Right renal cortex interstitium (tissue), 3 donors: ENCODE measurements around the gene SREBF1. TPM values are rescaled to one million over a fixed set of nuclear protein-coding genes. Genes with fewer than 3 reads are reported as not detected.

Experiments
- DNase-seq, 3 donors: peaks; one replicate each; pipeline ENCODE4 v3.0.0-alpha.2; 2013; ENCODE audit warnings: low read depth in 3 of 3, low spot score in 2 of 3
- polyA plus RNA-seq, 3 donors: library from polyadenylated mRNA; unstranded; fragments of 120-200 nt; gene quantifications; one replicate each; pipeline ENCODE4 v1.2.1, GENCODE V29; 2013; ENCODE audit not compliant: insufficient read length in 3 of 3

SREBF1 gene
- polyA plus RNA-seq, 3 donors: 37.3 to 46.6 (median 45.5) TPM

DNA sequence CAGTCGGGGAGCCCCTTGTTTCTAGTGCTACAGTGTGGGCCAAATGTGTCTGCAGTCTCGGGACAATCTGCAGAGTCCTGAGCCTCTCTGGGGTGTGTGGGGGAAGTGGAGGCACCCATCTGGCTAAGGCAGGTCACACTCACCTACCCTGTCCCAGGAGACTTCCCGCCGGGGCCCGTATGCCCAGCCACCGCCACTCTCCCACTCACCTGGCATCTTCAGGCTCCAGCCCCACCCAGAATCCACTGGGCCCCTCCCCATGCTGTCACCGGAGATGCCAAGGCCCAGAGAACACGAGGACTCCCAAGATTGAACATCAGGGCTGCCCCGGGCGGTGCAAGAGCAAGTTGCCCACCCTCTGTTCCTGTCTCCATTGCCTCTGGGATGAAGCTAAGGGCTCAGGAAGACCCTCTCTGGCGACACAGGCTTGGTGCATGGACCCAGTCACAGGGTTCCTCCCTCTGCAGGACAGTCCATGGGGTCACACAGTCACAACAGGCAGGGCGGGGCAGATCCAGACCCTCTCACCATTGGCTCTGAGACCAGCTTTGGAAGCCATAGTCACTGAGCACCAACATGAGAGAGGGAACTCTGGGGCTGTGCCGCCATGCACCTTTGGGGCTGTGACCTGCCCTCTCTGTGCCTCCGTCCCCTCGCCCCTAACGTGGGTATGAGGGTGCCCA lies 38.1 kb downstream of the SREBF1 start:
- DNase-seq: no peak

DNA sequence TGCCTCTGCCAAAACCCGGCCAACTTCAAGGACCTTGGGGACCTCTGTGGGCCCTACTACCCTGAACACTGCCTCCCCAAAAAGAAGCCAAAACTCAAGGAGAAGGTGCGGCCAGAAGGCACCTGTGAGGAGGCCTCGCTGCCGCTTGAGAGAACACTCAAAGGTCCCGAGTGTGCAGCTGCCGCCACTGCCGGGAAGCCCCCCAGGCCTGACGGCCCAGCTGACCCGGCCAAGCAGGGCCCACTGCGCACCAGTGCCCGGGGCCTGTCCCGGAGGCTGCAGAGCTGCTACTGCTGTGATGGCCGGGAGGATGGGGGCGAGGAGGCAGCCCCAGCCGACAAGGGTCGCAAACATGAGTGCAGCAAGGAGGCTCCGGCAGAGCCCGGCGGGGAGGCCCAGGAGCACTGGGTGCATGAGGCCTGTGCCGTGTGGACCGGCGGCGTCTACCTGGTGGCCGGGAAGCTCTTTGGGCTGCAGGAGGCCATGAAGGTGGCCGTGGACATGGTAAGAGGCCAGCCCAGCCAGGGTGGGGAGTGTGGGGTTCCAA lies 38.7 kb downstream of the SREBF1 start:
- no peak for DNase-seq

DNA sequence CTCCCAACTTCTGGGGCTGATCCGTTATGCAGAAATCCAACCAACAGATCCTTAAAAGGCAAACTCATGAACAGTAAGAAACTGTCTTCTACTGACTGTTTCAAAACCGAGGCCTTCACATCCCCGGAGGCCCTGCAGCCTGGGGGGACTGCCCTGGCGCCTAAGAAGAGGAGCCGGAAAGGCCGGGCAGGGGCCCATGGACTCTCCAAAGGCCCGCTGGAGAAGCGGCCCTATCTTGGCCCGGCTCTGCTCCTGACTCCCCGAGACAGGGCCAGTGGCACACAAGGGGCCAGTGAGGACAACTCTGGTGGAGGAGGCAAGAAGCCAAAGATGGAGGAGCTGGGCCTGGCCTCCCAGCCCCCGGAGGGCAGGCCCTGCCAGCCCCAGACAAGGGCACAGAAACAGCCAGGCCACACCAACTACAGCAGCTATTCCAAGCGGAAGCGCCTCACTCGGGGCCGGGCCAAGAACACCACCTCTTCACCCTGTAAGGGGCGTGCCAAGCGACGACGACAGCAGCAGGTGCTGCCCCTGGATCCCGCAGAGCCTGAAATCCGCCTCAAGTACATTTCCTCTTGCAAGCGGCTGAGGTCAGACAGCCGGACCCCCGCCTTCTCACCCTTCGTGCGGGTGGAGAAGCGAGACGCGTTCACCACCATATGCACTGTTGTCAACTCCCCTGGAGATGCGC lies 39.5 kb downstream of the SREBF1 start:
- DNase-seq: no peak

DNA sequence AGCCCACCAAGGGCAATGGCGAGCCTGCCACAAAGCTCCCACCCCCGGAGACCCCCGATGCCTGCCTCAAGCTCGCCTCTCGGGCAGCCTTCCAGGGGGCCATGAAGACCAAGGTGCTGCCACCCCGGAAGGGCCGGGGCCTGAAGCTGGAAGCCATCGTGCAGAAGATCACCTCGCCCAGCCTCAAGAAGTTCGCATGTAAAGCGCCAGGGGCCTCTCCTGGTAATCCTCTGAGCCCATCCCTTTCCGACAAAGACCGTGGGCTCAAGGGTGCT lies 40.1 kb downstream of the SREBF1 start:
- no peak for DNase-seq

DNA sequence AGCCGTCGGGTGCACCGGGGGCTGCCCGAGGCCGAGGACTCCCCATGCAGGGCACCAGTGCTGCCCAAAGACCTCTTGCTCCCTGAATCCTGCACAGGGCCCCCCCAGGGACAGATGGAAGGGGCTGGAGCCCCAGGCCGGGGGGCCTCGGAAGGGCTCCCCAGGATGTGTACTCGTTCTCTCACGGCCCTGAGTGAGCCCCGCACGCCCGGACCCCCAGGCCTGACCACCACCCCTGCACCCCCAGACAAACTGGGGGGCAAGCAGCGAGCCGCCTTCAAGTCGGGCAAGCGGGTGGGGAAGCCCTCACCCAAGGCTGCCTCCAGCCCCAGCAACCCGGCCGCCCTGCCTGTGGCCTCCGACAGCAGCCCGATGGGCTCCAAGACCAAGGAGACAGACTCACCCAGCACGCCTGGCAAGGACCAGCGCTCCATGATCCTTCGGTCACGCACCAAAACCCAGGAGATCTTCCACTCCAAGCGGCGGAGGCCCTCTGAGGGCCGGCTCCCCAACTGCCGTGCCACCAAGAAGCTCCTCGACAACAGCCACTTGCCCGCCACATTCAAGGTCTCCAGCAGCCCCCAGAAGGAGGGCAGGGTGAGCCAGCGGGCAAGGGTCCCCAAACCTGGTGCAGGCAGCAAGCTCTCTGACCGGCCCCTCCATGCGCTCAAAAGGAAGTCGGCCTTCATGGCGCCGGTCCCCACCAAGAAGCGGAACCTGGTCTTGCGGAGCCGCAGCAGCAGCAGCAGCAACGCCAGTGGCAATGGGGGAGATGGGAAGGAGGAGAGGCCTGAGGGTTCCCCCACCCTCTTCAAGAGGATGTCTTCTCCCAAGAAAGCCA lies 40.6 kb downstream of the SREBF1 start:
- DNase-seq: no peak

DNA sequence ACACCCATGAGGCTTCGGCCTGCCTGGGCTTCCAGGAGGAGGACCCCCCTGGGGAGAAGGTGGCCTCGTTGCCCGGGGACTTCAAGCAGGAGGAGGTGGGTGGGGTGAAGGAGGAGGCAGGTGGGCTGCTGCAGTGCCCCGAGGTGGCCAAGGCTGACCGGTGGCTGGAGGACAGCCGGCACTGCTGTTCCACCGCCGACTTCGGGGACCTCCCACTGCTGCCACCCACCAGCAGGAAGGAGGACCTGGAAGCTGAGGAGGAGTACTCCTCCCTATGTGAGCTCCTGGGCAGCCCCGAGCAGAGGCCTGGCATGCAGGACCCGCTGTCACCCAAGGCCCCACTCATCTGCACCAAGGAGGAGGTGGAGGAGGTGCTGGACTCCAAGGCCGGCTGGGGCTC lies 41.5 kb downstream of the SREBF1 start:
- no peak for DNase-seq

DNA sequence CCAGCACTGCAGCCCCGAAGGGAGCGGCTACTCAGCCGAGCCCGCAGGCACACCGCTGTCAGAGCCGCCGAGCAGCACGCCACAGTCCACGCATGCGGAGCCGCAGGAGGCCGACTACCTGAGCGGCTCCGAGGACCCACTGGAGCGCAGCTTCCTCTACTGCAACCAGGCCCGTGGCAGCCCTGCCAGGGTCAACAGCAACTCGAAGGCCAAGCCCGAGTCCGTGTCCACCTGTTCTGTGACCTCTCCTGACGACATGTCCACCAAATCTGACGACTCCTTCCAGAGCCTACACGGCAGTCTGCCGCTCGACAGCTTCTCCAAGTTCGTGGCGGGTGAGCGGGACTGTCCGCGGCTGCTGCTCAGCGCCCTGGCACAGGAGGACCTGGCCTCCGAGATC lies 42.4 kb downstream of the SREBF1 start:
- DNase-seq: no peak

DNA sequence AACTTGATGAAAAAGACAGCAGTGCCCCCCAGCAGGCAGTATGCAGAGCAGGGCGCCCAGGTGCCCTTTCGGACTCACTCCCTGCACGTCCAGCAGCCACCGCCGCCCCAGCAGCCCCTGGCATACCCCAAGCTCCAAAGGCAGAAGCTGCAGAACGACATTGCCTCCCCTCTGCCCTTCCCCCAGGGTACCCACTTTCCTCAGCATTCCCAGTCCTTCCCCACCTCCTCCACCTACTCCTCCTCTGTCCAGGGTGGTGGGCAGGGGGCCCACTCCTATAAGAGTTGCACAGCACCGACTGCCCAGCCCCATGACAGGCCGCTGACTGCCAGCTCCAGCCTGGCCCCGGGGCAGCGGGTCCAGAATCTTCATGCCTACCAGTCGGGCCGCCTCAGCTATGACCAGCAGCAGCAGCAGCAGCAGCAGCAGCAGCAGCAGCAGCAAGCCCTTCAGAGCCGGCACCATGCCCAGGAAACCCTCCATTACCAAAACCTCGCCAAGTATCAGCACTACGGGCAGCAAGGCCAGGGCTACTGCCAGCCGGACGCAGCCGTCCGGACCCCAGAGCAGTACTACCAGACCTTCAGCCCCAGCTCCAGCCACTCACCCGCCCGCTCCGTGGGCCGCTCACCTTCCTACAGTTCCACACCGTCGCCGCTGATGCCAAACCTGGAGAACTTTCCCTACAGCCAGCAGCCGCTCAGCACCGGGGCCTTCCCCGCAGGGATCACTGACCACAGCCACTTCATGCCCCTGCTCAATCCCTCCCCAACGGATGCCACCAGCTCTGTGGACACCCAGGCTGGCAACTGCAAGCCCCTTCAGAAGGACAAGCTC lies 43.2 kb downstream of the SREBF1 start:
- no peak for DNase-seq

DNA sequence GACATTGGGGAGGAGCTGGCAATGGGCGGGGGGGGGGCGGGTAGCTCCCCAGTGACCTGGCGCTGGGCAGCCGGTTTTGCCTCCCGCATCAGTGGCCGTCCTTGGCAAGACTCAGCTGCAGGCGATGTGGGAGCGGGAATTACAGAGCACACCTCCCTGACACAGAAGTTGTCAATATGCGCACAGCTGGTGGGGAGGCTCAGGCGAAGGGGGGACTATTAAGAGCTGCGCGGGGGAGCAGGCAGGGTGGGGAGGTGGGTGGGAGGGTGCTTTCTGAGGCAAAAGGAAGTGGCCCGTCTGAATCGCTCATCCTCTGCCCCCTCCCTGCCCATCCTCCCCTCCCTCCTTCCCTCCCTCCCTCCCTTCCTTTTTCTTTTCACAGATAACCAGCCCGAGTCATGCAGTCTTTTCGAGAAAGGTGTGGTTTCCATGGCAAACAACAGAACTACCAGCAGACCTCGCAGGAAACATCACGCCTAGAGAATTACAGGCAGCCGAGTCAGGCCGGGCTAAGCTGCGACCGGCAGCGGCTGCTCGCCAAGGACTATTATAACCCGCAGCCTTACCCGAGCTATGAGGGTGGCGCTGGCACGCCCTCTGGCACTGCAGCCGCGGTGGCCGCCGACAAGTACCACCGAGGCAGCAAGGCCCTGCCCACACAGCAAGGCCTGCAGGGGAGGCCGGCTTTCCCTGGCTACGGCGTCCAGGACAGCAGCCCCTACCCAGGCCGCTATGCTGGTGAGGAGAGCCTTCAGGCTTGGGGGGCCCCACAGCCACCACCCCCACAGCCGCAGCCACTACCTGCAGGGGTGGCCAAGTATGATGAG lies 44.0 kb downstream of the SREBF1 start:
- DNase-seq: no peak

DNA sequence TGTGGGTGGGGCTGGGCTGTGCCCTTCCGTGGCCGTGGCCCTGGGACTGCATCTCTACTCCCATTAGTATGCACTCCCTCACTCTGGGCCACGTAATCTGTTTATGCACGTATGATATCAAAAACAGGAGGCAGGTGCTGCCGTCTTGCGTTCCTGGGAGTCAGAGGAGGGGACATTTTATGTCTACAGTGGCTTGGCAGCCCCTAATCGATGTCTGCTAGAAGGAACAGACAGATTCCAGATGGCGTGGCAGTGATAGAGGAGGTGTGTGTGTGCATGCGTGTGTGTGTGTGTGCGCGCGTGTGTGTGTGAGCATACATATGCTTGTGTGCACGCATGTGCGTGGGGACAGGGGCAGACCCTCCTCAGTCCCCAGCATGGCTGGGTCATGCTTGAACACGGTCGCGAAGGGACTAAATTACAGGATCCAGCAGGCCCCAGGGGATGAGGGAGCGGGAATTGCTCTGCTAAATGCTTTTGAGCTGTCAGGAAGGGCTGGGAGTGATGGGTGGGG lies 44.7 kb downstream of the SREBF1 start:
- no peak for DNase-seq

DNA sequence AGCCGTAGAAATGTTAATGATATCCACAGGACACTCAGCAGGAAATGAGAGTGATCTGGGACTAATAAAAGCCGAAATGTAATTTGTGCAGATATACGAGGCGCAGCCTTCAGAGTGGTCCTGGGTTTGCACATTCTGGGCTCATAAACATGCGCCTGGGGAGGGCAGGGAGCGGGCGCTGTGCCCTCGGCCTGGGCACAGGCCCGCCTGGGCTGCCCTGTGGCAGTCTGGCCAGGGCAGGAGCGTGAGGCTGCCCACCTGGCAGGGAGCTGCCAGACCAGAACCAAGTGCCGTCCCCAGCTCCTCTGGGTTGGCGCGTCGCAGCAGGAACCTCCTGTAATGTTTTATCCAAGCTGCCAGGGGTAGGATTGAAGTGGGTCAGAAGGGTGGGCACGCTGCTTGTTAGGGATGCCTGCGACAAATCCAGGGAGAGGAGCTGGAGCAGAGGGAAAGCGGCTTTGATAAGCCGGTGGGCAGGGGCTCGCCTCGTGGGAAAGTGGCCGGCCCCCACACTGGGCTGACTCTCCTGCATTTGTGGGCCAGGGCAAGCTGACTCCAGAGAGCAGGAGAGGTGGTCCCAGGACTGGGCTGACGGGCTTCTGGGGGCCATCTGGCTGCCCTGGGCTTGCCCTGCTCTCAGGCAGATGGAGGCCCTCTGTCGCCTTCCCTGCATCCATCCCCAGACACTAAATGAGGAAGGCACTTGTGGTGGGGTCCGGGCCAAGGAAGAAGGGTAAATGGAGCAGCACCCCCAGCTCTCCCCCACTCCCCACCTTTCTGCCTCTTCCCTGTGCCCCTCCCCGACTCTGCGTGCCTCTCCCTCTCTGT lies 45.9 kb downstream of the SREBF1 start:
- no peak for DNase-seq

DNA sequence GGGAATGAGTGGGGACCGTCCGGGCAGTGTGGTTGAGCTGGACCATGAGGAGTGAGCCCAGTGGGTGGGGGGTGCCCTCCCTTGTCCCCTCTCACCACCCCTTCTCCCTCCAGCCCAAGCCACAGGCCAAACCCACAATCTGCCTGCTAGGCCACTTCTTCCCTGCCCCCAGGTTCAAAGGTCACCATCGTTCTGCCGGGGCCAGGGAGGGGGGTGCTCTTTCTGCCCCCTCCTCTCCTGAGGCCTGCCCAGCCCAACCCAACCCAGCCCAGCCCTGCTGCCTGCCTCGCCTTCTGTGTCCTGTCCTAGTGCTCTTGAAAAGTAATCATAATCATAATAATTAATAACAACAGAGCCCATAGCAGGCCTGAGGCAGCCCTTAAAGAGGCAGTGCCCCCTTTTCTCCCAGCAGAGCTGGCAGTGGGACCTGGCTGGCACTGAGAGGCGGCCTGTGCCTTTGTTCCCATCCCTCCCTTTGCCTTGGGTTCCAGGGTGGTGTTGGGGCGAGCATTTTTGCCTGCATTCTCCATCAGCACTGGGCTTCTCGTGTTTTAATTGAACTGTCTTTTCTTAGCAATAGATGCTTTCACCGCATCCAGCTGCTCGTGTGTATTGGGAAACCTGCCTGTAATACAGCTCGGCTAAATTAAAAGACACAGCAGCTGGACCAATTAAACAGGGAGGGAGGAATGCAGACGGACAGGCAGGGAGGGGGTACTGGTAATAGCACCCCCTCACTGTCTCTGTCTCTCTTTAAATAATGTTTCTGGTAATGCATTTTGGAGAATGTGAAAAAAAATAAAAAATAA lies 46.8 kb downstream of the SREBF1 start:
- DNase-seq: no peak

DNA sequence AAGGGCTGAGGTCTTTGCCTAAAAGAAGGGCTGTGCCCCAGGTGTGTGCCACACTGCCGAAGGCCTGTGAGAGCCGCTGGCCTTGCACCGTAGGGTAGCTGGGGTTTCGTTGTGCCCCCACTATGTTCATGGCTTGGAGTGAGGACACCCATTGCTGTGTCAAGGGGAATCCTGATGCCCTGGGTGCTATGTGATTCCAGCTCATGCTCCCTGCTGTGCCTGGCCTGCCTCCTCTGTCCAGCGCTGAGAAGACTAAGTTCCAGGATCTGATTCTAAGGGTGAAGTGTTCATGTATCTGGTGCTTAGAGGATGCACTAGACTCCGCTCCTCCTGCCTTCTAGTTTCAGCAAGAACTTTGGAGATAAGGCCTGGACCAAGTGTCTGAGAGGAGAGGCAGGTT lies 47.4 kb downstream of the SREBF1 start:
- DNase-seq: no peak

DNA sequence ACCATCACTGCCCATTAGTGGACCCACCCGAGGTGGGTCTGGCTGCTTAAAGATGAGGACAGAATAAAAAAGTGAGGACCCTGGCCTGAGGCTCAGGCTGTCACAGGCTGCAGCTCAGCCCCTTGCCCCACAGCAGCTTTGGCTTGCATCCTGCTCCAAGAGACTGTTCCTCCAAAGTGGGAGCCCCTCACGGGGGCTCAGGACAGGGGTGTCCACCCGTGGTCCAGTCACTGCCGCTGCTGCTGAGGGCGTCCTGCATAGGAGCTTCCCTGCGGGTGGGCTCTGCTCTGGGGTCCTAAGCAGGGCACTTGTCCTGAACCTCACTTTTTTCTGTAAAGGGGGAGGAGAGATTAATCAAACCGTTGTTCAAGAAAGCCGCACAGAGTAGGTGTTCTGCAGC lies 47.8 kb downstream of the SREBF1 start:
- DNase-seq: no peak

DNA sequence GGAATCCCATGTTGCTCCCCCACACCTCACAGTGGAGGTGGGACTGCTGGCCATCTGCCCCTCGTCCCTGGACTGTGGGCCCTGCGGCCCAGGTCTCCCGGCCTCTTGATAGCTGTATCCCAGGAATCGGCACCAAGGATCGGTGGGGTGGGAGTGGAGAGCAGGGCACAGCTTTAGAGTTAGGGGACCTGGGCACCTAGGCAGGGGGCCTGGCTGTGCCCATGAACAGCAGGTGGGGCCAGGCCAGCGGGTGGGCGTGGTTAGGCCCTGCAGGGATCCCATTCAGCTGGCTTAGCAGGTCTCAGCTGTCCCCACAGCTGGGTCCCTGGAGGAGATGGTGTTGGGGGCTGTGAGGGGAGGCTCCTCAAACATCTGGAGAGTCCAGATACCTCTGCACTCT lies 49.2 kb downstream of the SREBF1 start:
- DNase-seq: no peak

DNA sequence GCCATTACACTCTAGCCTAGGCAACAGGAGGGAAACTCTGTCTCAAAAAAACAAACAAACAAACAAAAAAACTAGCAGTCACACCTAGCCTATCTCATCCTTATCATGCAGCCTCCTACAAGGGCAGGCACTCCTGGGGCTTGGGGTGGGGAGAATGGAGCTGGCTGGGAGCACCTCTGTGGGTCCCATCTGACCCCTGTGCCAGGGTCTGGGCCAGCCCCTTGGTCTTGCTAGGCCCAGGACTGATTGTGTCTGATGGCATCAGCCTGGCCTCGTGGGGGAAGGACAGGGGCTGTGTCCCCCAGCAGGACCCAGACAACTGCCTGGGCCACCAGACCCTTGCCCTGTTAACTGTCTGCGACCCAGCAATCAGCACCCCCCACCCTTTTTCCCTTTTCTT lies 49.8 kb downstream of the SREBF1 start:
- DNase-seq: no peak

DNA sequence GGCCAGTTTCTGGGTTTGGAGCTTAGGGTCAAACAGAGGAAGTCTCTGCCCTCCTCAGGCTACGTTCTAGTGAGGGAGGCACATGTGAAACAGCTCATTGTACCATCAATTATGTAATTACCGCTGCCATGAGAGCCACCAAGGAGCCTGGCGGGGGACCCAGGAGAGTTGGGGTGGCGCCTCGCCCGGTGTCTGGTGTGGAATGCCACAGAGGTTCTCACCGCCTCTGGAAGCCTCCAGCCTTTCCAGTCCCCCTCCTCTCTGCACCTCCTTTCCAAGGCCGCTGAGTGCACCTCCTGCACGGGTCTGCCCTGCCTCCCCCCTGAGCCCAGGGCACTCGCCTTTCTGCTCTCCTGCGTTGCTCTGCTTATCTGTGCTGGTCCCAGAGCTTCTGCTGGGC lies 51.4 kb downstream of the SREBF1 start:
- DNase-seq: no peak

DNA sequence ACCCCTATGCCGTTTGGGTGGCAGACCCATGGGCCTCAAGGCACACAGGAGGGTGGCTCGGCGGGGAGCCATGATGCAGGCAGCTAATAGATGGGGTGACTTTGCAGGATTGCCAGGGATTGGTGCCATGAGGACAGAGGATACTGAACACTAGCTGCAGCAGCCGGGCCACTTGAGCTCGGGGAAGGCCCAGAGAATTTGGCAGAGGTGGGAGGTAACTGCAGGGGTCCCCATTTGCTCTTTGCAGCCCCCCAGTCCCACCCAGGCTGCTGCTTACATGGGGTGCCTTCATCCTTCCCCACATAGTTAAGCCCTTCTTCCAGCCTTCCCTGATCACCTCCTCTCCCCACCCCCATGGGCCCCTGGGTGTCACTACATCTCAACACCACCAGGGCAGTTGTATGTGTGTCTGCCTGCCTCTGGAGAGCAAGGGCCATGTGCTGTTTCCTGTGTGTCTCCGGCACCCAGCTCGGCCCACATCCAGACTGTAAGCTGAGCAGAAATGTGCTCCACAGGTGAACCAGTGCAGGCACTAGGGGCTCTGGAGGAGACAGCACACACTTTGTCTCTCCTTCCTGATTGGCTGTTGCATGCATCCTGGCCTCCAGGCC lies 52.0 kb downstream of the SREBF1 start:
- no peak for DNase-seq
